Activated T-cell treated with anti-CD3 and anti-CD28 coated beads for 48 hours (primary cell): Measurements from ENCODE around the gene PTGES.
"Not testable (repeated sequence)": the region's sequence is repeated elsewhere in the genome, so short reads cannot be mapped to it uniquely, and the experiment has no call there.

Source experiments
- DNase-seq: peaks from one replicate; pipeline ENCODE4 v3.0.0-alpha.2; 2020; ENCODE audit warnings: low read depth

PTGES gene, protein sequence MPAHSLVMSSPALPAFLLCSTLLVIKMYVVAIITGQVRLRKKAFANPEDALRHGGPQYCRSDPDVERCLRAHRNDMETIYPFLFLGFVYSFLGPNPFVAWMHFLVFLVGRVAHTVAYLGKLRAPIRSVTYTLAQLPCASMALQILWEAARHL

DNA sequence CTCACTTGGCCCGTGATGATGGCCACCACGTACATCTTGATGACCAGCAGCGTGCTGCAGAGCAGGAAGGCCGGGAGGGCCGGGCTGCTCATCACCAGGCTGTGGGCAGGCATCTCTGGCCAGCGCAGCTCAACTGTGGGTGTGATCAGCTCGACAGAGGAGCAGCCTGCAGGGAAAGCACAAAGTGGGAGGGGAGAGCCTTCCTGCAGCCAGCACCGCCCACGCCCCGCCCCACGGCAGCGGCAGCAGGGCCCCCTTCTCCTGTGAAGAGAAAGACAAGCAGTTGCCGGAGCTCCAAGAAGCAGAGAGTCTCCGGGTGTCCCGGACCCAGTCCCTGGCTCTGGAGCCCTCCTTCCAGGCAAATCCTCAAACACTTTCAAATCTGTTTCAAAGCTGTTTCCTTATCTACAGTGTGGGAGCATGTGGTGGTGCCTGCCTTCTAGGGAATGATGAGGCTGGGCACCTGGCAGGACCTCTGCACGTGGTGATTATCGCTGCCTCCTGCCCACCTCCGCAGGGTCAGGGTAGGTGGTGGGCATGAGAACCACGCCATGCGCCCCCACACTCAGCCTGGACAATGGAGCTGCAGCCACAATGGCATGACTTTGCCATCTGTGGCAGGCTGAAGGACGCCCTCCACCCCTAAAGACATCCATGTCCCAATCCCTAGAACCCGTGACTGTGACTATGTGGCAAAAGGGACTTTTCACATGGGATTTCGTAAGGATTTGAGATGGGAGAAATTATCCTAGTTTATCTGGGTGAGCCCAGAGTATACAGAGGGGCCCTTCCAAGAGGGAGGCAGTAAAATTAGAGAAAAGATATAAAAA lies at the start of gene PTGES:
Gene PTGES, minus strand, starts transcription at position 143 of the 830 bp plus-strand sequence. Its CDS starts 30 bp downstream, at position 113.
- DNase-seq, result peak; percentile 35

DNA sequence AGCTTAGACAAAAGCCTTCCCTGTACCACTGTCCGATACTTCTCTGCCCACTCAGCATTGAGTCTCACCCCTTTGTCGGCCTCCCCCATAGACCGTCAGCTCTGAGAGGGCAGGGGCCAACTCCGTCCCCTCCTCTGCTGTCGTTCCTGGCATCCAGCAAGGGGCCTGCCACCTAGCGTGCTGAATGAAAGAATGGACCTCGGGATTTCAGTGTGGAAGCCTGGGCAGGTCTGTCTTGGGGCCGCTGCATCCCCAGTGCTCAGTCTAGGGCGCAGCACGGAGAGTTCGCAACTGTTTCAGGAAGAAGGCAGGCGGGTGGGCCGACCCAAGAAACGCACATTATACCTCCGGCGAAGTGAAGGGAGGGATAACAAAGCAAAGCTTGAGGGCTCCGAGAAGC lies 48.7 kb upstream of the PTGES start:
- no peak for DNase-seq

DNA sequence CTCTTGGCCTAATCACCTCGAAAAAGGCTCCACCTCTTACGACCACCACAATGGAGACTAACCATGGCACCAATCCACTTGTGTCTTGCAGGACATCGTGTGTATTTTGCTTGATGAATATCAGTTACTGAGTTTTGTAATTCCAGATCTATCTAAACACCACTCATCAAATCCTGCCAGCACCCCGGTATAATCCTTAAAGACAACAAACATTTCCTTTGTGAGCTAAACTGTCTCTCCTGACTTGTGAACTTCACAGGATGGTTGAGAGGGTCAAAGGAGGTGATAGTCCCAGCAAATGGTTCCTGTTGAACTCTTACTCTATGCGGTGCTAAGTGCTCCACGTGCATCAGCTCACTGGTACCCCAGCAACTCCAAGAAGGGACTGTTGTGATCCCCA lies 46.1 kb upstream of the PTGES start:
- DNase-seq, result no peak

DNA sequence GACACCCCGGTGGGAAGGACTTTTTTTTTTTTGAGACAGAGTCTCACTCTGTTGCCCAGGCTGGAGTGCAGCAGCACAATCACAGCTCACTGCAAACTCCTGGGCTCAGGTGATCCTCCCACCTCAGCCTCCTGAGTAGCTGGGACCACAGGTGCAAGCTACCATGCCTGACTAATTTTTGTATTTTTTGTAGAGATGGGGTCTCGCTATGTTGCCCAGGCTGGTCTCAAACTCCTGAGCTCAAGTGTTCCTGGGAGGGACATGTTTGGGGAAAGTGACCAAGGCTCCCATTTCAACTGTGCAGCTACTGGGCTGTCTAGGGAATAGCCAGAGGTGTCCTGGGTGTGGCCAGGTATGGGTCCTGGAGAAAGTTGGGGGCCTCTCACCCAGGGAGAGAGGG lies 43.2 kb upstream of the PTGES start:
- DNase-seq, result not testable (repeated sequence)

DNA sequence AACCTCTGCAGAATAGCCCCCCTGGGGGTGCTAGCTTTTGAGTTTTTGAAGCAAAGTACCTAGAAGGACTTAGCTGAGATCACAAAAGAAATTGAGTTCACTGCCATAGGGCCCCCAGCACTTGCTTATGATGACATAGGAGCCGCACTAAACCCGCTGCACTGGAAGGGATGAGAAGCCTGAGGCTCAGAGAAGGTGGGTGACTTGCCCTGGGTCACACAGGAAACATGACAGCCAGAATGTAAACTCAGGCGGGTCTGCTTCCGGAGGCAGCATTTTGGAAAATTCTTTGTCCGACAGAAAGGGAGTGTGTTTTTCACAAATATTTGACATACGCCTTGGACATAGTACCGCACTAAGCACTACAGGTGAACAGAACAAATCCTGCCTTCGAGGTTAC lies 41.7 kb upstream of the PTGES start:
- DNase-seq, result no peak

DNA sequence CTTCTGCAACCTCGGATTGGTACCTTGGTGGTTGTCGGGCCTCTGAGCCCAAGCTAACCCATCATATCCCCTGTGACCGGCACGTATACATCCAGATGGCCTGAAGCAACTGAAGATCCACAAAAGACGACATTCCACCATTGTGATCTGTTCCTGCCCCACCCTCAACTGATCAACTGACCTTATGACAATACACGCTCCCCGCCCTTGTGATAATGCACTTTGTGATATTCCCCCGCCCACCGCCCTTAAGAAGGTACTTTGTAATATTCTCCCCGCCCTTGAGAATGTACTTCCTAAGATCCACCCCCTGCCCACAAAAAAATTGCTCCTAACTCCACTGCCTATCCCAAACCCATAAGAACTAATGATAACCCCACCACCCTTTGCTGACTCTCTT lies 33.6 kb upstream of the PTGES start:
- DNase-seq, result no peak

DNA sequence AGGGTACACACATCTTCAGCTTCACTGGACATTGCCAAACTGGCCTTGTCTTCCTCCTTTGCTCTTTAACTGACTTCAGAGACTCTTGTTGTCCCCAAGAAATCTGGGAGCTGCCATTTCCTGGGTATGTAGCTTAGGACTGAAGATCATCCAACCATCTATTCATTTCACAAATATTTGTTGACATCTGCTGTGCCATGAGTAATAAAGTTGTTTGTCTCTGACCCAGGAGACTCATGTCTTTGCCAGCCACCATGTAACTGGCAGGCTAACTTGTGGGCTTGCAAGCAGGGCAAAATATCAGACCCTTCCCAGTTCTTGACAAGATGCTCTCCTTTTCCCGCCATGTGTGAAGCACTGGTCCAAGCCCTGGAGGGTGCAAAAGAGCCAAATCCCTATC lies 33.0 kb upstream of the PTGES start:
- no peak for DNase-seq

DNA sequence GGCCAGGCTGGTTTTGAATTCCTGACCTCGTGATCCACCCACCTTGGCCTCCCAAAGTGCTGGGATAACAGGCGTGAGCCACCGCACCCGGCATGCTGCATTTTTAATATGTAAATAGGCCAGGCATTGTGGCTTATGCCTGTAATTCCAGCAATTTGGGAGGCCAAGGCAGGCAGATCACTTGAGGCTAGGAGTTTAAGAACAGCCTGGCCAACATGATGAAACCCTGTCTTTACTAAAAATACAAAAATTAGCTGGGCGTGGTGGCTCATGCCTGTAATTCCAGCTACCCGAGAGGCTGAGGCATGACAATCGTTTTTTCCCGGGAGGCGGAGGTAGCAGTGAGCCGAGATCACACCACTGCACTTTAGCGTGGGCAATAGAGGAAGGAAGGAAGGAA lies 32.1 kb upstream of the PTGES start:
- DNase-seq, result not testable (repeated sequence)

DNA sequence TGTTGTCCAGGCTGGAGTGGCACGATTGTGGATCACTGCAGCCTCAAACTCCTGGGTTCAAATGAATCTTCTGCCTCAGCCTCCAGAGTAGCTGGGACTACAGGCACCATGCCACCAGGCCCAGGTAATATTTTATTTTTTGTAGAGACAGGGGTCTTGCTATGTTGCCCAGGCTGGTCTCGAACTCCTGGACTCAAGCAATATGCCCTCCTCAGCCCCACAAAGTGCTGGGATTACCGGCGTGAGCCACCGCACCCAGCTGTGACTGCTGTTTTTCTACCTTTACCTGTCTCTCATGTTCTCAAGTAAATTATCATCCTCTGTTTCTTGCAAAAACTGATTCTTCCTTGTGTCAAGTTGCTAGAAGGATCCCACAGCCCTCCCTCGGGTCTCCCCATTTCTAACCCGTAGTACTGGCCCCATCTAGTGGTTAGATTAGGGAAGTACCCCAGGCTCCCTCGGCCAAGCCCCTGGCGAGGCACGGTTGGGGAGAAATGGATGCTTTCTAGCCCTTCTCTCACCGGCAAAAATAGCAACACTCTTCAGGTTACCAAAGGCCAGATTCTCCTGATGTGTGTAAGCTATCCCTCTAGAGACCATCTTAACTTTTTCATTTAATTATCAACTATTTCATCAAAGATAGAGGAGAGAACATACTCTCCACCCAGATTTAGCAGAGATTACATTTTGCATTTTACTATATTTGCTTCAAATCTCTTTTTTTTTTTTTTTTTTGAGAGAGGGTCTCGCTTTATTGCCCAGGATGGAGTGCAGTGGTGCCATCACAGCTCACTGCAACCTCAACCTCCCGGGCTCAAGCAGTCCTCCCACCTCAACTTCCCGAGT lies 30.9 kb upstream of the PTGES start:
- DNase-seq, result peak; percentile 56

DNA sequence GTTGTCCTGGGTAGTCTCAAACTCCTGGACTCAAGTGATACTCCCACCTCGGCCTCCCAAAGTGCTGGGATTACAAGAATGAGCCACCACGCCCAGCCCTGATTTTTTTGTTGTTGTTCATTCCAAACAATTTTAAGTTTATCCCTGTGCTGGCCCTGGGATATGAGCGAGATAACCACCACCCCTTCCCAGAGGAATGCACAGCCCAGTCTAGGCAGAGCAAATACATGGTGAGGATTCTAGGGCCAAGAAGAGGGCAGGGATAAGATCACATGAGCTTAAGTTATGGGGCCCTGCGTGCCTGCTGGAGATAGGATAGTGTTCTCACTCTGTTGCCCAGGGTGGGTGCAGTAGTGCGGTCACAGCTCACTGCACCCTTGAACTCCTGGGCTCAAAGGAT lies 29.1 kb upstream of the PTGES start:
- DNase-seq, result no peak

DNA sequence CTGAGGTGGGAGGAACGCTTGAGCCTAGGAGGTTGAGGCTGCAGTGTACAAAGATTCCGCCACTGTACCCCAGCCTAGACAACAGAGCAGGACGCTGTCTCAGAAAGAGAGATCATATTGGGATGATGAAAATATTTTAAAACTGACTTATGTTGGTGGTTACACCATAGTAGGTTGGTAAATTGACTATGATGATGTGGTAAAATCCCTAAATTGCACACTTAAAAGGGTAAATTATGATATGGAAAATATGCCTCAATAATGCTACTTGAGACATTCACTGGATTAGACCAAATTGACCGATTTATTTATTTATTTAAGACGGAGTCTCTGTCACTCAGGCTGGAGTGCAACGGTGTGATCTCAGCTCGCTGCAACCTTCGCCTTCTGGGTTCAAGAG lies 28.3 kb upstream of the PTGES start:
- DNase-seq, result no peak

DNA sequence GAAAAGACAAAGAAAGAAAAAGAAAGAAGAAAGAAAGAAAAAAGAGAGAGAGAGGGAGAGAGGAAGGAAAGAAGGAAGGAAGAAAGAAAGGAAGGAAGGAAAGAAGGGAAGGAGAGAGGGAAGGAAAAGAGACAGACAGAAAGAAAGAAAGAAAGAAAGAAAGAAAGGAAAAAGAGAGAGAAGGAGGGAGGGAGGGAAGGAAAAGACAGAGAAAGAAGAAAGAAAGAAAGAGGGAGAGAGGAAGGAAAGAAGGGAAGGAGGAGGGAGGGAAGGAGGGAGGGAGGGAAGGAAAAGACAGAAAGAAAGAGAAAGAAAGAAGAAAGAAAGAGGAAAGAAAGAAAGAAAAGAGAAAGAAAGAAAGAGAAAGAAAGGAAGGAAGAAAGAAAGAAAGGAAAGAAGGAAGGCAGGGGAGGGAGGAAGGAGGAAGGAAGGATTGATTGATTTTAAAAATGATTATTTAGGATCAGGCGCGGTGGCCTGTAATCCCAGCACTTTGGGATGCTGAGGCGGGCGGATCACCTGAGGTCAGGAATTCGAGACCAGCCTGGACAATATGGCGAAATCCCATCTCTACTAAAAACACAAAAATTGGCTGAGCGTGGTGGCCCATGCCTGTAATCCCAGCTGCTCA lies 26.8 kb upstream of the PTGES start:
- DNase-seq, result no peak

DNA sequence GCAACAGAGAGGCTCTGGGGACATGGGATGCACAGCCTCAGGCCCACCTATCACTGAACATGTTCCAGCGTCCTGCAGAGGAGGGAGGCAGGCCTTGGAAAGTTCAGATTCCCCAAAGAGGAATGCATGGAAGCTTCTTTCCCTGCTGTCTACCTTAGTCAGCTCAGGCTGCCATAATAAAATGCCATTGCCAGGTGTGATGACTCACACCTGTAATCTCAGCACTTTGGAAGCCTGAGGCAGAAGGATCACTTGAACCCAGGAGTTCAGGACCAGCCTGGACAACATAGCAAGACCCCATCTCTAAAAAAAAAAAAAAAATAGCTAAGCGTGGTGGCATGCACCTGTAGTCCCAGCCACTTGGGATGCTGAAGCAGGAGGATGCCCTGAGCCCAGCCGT lies 25.6 kb upstream of the PTGES start:
- DNase-seq, result no peak

DNA sequence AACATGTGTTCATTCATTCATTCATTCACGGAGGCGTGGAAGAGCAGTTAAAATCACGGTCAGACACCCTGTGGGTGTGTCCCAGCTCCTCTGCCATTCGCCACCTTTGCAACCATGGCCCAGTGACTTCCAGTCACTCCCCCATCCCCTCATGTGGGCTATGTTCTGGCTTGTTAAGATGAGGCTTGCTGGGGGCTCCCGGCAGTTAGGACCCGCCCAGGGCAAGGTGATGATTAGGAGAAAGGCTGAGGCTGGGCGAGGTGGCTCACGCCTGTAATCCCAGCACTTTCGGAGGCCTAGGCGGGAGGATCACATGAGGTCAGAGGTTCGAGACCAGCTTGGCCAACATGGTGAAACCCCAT lies 24.9 kb upstream of the PTGES start:
- DNase-seq, result no peak

DNA sequence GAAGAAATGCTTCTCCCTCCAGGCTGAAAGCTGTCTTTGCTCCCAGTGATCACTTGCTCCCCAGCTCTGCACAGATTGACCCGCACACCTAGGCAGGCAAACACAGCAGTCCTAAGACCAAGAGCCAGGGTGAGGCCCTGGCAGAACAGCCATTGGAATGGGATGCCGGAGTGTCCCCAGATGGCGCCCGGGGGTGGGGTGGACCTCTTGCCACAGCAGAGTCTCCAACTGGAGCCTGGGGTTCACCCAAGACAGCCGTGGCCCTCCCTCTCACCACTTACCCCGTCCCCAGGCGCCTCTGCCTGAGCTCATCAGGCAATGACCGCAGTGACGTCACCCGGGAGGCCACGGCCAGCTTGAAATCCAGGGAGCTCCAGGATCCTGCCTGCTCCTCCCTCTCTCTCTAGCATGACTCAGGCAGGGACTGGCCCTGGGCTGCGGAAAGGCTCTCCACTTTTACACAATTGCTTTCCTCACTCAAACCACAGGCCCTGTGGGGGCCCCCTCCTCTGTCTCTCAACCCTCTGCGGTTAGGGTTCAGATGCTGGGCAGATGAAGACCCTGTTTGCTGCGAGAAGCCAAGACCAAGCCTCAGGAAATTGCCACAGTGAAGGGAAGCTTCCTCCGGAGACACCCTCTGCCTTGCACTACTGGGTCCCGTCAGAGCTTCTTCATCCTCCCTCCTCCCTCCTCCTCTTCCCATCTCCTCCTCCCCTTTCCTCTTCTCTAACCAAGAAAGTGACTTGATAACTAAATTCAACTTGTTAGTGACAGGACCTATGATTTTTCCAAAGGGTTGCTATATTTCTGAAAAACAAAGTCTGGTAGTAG lies 24.3 kb upstream of the PTGES start:
- peak; percentile 57 for DNase-seq

DNA sequence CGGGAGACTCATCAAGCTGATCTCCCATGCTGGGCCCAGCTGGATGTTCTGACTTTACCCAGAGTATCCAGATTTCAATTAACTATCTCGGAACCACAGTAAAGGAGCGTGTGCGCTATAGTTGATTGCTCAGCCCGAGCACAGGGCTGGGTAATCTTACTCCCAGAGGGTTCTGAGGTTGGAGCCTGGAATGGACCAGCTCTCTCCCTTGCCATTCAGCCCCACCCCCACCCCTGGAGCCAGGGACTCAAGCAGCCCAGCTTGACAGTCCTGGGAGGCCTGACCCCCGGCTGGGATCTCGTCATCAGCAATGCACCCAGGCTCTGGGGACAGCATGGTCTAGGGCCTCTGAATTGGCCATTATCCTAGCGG lies 23.7 kb upstream of the PTGES start:
- DNase-seq, result no peak

DNA sequence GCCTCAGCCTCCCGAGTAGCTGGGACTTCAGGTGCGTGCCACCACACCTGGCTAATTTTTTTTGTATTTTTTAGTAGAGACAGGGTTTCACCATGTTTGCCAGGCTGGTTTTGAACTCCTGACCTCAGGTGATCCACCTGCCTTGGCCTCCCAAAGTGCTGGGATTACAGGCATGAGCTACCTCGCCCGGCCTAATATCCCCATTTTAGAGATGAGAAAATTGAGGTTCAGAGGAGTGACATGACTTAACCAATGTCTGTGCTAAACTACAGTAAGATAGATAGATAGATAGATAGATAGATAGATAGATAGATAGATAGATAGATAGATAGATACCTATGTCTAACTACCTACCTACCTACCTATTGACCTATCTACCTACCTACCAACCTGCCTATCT lies 23.3 kb upstream of the PTGES start:
- DNase-seq, result not testable (repeated sequence)

DNA sequence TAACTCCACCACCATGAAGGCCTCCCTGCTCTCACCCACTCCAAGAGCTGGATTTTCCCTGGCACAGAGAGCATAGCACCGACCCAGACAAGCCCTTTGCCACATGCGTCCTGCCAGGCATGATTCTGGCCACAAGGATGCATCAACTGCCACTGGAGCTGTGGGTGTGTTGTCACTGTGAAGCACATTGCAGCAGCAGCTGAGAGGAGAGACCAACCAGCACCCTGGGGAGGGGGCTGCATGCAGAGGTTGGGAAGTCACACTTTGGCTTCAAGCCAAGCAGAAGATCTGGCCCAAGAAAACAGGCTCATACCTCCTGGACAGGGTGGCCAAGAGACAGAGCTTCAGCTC lies 22.6 kb upstream of the PTGES start:
- no peak for DNase-seq

DNA sequence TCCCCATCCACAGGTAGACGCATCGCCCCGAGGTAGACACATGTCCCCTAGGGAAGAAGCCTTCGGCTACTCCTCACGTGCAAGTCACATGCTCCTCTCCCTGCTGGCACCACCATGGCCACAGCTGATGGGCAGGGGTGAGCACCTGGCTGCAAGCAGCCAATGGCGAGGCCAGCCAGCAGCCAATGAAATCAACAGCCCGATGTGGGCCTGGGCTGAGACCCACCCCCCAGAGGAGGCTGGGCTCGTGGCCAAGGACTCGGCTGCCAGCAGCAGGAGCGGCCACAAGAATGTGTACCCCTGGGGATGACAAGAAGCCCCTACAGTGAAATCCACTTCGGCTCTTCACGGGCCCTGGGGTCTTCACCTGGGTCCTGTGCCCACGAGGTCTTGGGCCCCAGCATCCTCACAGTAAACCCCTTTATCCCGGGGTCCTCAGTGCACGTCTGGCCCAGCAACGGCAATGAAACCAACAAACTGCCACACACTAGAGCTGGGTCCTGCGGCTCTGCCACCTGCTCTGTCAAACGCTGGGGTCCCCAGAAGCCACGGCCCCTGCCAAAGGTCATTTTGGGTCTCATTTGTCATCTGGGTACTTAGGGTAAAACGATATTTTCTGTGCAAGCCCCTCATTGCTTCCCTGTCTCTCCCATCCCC lies 22.1 kb upstream of the PTGES start:
- DNase-seq, result no peak

DNA sequence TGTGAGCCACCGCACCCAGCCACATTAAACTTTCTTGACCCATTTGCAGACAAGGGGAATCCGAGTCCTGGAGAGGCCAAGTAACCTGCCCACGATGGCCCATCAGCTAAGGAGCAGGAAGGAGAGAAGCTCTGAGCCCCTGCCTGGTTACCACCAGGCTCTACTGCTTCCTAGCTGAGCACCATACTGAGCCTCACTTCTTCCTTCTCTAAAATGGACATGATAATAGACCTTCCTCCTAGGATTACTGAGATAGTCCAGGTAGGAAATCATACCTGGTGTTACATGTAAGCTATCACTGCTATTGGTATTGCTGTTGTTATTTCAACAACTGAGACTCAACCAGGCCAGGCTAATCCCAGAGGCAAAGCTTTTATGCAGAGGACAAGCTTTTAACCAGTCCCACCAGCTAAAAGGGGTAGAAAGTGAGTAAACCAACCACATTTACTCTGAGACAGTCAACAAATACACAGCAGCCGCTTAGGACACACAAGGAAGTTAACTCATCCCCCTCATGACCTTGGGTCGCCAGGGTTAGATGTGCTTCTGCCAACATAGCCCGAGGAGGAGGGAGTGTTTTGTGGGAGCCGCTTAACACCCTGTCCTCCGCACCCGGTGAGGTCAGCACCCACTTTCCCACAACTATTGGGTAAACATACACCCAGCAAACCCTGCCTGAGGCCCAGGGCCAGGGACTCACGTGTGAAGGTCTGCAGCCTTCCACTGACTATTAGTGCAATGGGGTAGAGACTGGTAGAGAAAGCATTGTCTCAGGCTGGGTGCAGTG lies 20.6 kb upstream of the PTGES start:
- DNase-seq, result no peak

DNA sequence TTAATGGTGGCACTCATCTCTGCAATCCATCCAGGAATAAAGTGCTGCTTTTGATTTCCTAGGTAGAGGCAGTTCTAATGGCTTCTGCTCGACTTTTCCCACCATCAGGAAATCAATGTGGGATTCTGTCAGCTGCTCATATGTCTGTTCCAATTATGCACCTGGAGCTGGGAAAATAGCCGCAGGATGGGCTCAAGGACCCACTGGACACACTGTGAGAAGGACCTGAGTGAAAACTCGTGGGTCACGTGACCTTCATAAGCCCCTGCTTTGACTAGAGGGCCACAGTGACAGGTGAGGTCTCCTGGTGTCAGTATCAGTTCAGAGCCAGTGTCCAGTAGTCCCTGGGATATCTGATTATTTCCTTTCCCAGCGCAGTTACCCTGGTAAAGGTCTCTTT lies 17.9 kb upstream of the PTGES start:
- DNase-seq, result no peak
